ENCODE data around the gene CFP.

Gene CFP

GRCh38 chrX:47614618-47615017 is 15.1 kb downstream of the CFP start:
- TF ChIP-seq CTCF (IDR thresholded peaks at IDR 0.05; ENCODE audit: low read depth, low read length, missing control alignments) = no peak
- no peak for DNase-seq (ENCODE audit: low read depth)
- H3K4me3 ChIP-seq (ENCODE audit: low read depth, low read length) = no peak overlapping the region
- in situ Hi-C loops (cut with HindIII; ENCODE audit: low sequenced_read_pairs) = no loop called here

- in situ Hi-C loops (cut with HindIII; ENCODE audit: low sequenced_read_pairs) = no loop called here
- no peak for TF ChIP-seq CTCF (IDR thresholded peaks at IDR 0.05; ENCODE audit: low read depth, low read length, missing control alignments)
- H3K4me3 ChIP-seq (ENCODE audit: low read depth, low read length) = no peak overlapping the region
- DNase-seq (ENCODE audit: low read depth) = no peak
These were observed 16.6 kb downstream of the CFP start for GRCh38 chrX:47613082-47613481.

- no peak overlapping the region for H3K4me3 ChIP-seq (ENCODE audit: low read depth, low read length)
- in situ Hi-C loops (cut with HindIII; ENCODE audit: low sequenced_read_pairs) = no loop called here
- no peak for TF ChIP-seq CTCF (IDR thresholded peaks at IDR 0.05; ENCODE audit: low read depth, low read length, missing control alignments)
- DNase-seq (ENCODE audit: low read depth) = no peak
These were observed 17.3 kb downstream of the CFP start for GRCh38 chrX:47612418-47612817.

GRCh38 chrX:47611926-47612325 is 17.8 kb downstream of the CFP start:
- no peak overlapping the region for H3K4me3 ChIP-seq (ENCODE audit: low read depth, low read length)
- no peak for TF ChIP-seq CTCF (IDR thresholded peaks at IDR 0.05; ENCODE audit: low read depth, low read length, missing control alignments)
- in situ Hi-C loops (cut with HindIII; ENCODE audit: low sequenced_read_pairs) = no loop called here
- DNase-seq (ENCODE audit: low read depth) = no peak

- no peak for DNase-seq (ENCODE audit: low read depth)
- no peak overlapping the region for H3K4me3 ChIP-seq (ENCODE audit: low read depth, low read length)
- TF ChIP-seq CTCF (IDR thresholded peaks at IDR 0.05; ENCODE audit: low read depth, low read length, missing control alignments) = no peak
- in situ Hi-C loops (cut with HindIII; ENCODE audit: low sequenced_read_pairs) = no loop called here
These were observed 18.2 kb downstream of the CFP start for GRCh38 chrX:47611489-47611888.

- no peak overlapping the region for H3K4me3 ChIP-seq (ENCODE audit: low read depth, low read length)
- no peak for TF ChIP-seq CTCF (IDR thresholded peaks at IDR 0.05; ENCODE audit: low read depth, low read length, missing control alignments)
- in situ Hi-C loops (cut with HindIII; ENCODE audit: low sequenced_read_pairs) = no loop called here
- no peak for DNase-seq (ENCODE audit: low read depth)
These were observed 19.2 kb downstream of the CFP start for GRCh38 chrX:47610511-47610910.

Data from astrocyte of the cerebellum (primary cell).